Central memory CD8-positive, alpha-beta T cell (primary cell): ENCODE measurements around the gene TMED6.

Source experiments
- ATAC-seq: fragments of 150-1000 bp; cut with Tn5 transposase; replicated peaks from 2 replicates; pipeline ENCODE4 v1.10.0; 2022; ENCODE audit warnings: mild to moderate bottlenecking, moderate FRiP score, moderate number of reproducible peaks; ENCODE audit not compliant: poor library complexity, severe bottlenecking; ENCODE audit errors: extremely low read depth
- DNase-seq, 2 donors: peaks; one replicate each; pipeline ENCODE4 v3.0.0; 2021; ENCODE audit warnings: low spot score in 2 of 2
- H3K27ac Mint-ChIP-seq: one replicate; pipeline ENCODE4 v1.8.0; 2022; ENCODE audit warnings: low read depth, mild to moderate bottlenecking, moderate library complexity, mixed read lengths
- H3K27me3 Mint-ChIP-seq: one replicate; pipeline ENCODE4 v1.8.0; 2022; ENCODE audit warnings: mixed read lengths
- H3K36me3 Mint-ChIP-seq: one replicate; pipeline ENCODE4 v1.8.0; 2022; ENCODE audit warnings: mild to moderate bottlenecking, moderate library complexity, mixed read lengths; ENCODE audit not compliant: insufficient read depth
- H3K4me1 Mint-ChIP-seq: one replicate; pipeline ENCODE4 v1.8.0; 2022; ENCODE audit warnings: mixed read lengths
- H3K4me3 Mint-ChIP-seq: one replicate; pipeline ENCODE4 v1.8.0; 2022; ENCODE audit warnings: mild to moderate bottlenecking, moderate library complexity, mixed read lengths
- H3K9me3 Mint-ChIP-seq: one replicate; pipeline ENCODE4 v1.8.0; 2022; ENCODE audit warnings: mixed read lengths

Gene TMED6

DNA sequence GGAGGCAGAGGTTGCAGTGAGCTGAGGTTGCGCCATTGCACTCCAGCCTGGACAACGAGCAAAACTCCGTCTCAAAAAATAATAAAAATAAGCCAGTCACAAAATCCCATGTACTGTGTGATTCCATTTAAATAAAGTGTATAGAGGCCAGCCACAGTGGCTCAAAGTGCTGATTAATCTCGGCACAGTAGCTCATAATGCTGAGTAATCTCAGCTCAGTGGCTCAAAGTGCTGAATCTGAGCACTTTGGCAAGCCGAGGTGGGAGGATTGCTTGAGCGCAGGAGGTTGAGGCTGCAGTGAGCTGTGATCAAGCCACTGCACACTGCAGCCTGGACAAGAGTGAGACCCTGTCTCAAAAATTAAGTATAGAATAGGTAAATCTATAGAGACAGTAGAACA, 4.9 kb downstream of the TMED6 start:
- Mint-ChIP-seq H3K27ac (peak overlapping the region; percentile 76), H3K36me3 (peaks cover 18% of the 10 kb centered on the region), H3K27me3 (no peaks in the 10 kb centered on the region), H3K4me3 (no peak overlapping the region), H3K9me3 (no peaks in the 10 kb centered on the region), H3K4me1 (peaks cover 21% of the 10 kb centered on the region)
- DNase-seq, result no peak
- no peak for ATAC-seq

DNA sequence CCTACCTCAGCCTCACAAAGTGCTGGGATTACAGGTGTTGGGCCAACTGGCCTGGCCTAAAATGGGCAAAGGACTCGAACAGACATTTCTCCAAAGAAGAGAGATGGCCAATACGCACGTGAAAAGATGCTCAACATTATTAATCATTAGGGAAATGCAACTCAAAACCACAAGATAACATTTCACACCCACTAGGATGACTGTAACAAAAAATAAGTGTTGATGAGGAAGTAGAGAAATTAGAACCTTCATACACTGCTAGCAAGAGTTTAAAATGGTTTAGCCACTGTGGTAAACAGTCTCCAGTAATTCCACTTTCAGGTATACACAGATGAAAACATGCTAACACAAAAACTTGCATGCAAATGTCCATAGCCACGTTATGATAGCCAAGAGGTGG, 5.7 kb downstream of the TMED6 start:
- H3K4me1 Mint-ChIP-seq, result peaks cover 27% of the 10 kb centered on the region
- peak; percentile 89 for ATAC-seq
- H3K27me3 Mint-ChIP-seq, result no peaks in the 10 kb centered on the region
- H3K9me3 Mint-ChIP-seq, result no peaks in the 10 kb centered on the region
- H3K4me3 Mint-ChIP-seq, result no peak overlapping the region
- no peak for DNase-seq
- no peak overlapping the region for H3K27ac Mint-ChIP-seq
- H3K36me3 Mint-ChIP-seq, result peaks cover 25% of the 10 kb centered on the region

GRCh38 chr16:69344171-69344570, 7.4 kb downstream of the TMED6 start:
- H3K27ac Mint-ChIP-seq, result no peak overlapping the region
- H3K36me3 Mint-ChIP-seq, result peaks cover 32% of the 10 kb centered on the region
- no peaks in the 10 kb centered on the region for H3K9me3 Mint-ChIP-seq
- H3K4me1 Mint-ChIP-seq, result peaks cover 43% of the 10 kb centered on the region
- H3K4me3 Mint-ChIP-seq, result no peak overlapping the region
- no peak for DNase-seq
- H3K27me3 Mint-ChIP-seq, result no peaks in the 10 kb centered on the region
- no peak for ATAC-seq

DNA sequence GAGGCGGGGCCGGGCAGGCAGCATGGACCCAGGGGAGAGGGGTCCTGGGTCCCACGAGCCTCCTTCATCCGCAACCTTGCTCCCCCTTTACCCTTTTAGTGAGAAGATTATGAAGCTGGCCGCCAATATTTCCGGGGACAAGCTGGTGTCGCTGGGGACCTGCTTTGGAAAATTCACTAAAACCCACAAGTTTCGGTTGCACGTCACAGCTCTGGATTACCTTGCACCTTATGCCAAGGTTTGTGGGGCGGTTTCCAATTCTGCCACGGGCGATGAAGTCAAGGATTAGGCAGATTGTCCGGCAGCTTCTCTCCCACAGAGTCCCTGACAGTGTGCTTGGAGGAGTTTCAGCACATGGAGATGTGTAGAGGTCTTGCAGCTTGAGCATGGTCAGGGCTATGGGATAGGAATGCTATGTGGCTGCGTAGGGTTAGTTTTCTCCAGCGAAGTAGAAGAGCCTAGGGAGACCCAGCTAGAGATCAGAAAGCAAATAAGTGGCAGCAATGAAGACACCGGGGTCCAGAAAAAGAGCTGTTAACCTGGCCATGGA, 11.4 kb downstream of the TMED6 start:
- no peaks in the 10 kb centered on the region for H3K27me3 Mint-ChIP-seq
- H3K36me3 Mint-ChIP-seq, result peaks cover 34% of the 10 kb centered on the region
- no peak for ATAC-seq
- peaks cover 43% of the 10 kb centered on the region for H3K4me1 Mint-ChIP-seq
- H3K27ac Mint-ChIP-seq, result peak overlapping the region; percentile 98
- no peaks in the 10 kb centered on the region for H3K9me3 Mint-ChIP-seq
- DNase-seq, result no peak
- H3K4me3 Mint-ChIP-seq, result peak overlapping the region; percentile 98

DNA sequence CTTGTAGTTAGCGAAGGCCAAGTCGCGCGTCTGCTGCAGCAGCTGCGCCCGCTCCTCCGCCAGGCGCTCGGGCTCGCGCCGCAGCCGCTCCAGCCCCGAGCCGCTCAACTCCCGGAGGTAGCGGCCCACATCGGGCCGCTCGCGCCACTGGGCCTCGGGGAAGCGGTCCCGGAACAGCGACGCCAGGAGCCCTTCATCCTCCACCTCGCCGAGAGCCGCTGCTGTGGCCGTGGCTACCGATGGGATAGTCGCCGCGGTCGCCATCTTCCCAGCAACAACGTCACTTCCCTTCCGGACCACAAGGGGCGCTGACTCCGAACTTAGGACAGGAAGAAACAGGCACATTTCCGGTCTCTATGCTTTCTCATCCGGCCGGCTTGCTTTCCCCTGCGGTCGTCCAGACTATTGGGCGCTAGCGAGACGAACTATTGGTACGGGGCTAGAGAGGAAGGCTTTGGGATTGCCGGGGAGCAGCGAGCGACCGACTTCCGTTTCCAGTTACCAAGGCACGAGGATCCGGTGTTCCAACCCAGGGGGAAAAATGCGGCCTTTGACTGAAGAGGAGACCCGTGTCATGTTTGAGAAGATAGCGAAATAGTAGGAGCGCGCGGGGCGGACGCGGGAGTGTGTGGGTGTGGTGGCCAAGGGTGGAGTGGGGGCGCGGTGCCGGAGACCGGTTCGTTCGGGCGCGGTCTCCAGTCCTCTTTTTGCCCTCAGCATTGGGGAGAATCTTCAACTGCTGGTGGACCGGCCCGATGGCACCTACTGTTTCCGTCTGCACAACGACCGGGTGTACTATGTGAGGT, 12.1 kb downstream of the TMED6 start, which contains the start of the genes COG8 and NIP7:
TSS of gene COG8 (minus strand) at position 276 of the 806 bp plus-strand sequence. CDS start at position 264, 12 bp downstream.
TSS of gene NIP7 (plus strand) at position 484 of the 806 bp plus-strand sequence. CDS start at position 542, 58 bp downstream.
- Mint-ChIP-seq H3K4me3 (peak within 1 kb of the TSS; percentile 98), H3K4me1 (peaks cover 43% of the 10 kb centered on the region), H3K36me3 (peaks cover 39% of the 10 kb centered on the region), H3K9me3 (no peaks in the 10 kb centered on the region), H3K27ac (peak within 1 kb of the TSS; percentile 98), H3K27me3 (no peaks in the 10 kb centered on the region)
- ATAC-seq (peak; percentile 88), DNase-seq (peak; percentile 88 to 92)

DNA sequence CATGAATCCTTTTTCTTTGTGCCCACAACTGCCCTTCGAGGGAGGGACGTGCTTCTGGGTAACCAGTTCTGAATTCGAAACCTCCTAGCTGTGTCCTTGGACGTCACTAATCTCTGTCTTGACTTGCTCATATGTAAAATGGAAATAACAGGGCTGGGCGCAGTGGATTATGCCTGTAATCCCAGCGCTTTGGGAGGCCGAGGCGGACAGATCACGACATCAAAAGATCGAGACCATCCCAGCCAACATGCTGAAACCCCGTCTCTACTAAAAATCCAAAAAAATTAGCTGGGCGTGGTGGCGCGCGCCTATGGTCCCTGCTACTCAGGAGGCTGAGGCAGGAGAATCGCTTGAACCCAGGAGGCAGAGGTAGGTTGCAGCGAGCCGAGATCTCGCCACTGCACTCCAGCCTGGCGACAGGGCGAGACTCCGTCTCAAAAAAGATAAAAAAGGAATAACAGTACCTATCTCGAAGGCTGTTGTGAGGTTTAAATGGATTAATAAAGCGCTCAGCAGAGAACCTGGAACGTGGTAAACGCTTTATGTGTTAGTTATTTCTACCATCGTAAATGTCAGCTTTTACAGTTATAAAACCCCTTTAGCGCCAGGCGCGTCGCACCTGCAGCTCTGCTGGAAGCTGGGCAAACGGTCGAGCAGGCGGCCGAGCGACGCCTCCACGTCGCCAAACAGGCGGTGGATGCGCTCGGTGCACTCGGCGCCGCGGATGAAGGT, 12.9 kb downstream of the TMED6 start:
- DNase-seq (no peak), ATAC-seq (peak; percentile 7)
- Mint-ChIP-seq H3K27me3 (no peaks in the 10 kb centered on the region), H3K36me3 (peaks cover 44% of the 10 kb centered on the region), H3K9me3 (no peaks in the 10 kb centered on the region), H3K4me1 (peaks cover 43% of the 10 kb centered on the region), H3K27ac (peak overlapping the region; percentile 98), H3K4me3 (peak overlapping the region; percentile 98)

GRCh38 chr16:69334696-69335095, 16.9 kb downstream of the TMED6 start:
- DNase-seq, result no peak
- Mint-ChIP-seq H3K4me3 (no peak overlapping the region), H3K36me3 (peaks cover 26% of the 10 kb centered on the region), H3K9me3 (no peaks in the 10 kb centered on the region), H3K4me1 (peaks cover 24% of the 10 kb centered on the region), H3K27me3 (no peaks in the 10 kb centered on the region), H3K27ac (no peak overlapping the region)
- no peak for ATAC-seq

DNA sequence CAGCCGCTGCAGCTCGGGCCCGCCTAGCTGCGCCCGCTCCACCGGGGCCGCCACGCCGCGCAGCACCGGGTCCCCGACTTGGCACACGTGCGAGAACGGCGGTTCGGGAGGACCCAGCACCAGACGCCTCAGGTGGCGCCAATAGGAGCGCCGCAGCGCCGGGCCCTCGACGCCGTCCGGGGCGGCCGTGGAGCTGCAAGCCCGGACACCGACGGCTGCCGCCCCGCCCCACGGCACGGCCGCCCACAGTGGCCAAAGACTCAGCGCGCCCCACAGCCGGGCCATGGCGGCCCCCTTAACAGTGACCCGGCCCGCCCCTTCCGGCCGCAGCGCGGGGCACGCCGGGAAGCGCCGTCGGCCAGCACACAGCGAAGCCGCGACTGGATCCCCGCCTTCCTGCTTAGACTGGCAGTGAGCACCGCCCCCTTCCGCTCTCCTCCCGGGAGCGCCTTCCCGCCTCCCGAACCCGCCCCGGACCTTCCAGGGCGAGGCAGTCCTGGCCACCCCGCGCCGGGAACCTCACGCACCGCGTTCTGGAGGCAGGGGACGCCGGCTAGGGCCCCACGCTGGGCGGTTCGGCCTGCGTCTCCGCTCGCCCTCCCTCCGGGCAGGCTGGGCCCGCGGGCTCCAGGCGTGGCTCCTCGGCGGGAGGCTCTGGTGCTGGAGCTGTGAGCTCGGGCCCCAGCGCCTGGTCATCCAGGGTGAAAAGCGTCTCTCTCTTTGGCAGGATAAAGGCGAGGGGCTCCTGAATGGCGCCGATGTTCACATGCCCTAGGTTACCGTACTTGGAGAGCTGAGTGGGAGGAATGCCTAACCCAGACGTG, 21.1 kb downstream of the TMED6 start, which contains the start of gene PDF:
TSS of gene PDF (minus strand) at position 303 of the 824 bp plus-strand sequence. CDS start at position 285, 18 bp downstream.
- Mint-ChIP-seq H3K9me3 (no peaks in the 10 kb centered on the region), H3K27ac (peak within 1 kb of the TSS; percentile 74)
- DNase-seq, result peak; percentile 54 to 58

GRCh38 chr16:69329369-69330285, 22.0 kb downstream of the TMED6 start:
- no peaks in the 10 kb centered on the region for H3K9me3 Mint-ChIP-seq
- peaks cover 29% of the 10 kb centered on the region for H3K36me3 Mint-ChIP-seq
- DNase-seq, result no peak
- peak overlapping the region; percentile 78 for H3K4me3 Mint-ChIP-seq
- peak overlapping the region; percentile 74 for H3K27ac Mint-ChIP-seq
- H3K27me3 Mint-ChIP-seq, result no peaks in the 10 kb centered on the region
- peak; percentile 59 for ATAC-seq
- peaks cover 29% of the 10 kb centered on the region for H3K4me1 Mint-ChIP-seq

More for the DNA sequence above, 21.1 kb downstream of the TMED6 start, which contains the start of gene PDF:
- peak within 1 kb of the TSS; percentile 78 for H3K4me3 Mint-ChIP-seq
- H3K27me3 Mint-ChIP-seq, result no peaks in the 10 kb centered on the region
- peaks cover 27% of the 10 kb centered on the region for H3K36me3 Mint-ChIP-seq
- ATAC-seq, result peak; percentile 94
- peaks cover 24% of the 10 kb centered on the region for H3K4me1 Mint-ChIP-seq

DNA sequence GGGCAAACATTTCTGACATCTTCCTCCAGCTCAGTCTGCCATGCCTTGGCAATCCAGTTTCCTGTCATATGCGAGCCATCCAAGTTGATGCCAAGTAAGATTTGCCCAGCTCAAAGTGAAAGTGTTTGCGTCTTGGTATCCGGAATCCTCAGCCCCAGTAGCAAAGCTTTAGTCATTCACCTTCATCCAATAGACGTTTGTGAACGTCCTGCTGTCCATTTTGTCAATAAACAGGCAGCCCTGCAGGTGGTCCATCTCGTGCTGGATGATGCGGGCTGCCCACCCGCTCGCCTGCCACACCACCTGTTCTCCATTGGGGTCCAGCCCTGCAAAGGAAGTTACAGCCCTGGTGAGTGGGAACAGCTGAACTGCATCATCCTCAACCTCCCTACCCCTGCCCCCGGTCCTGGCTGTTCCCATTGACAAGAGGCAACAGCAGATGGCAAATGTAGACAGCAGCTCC, 22.7 kb downstream of the TMED6 start:
- Mint-ChIP-seq H3K4me1 (peaks cover 32% of the 10 kb centered on the region), H3K27ac (no peak overlapping the region), H3K27me3 (no peaks in the 10 kb centered on the region), H3K36me3 (peaks cover 28% of the 10 kb centered on the region), H3K9me3 (no peaks in the 10 kb centered on the region), H3K4me3 (peak overlapping the region; percentile 78)
- DNase-seq (no peak), ATAC-seq (no peak)
